GM18907 (cell line): ENCODE measurements around the gene PRDM7.
"Not testable (repeated sequence)": the region's sequence is repeated elsewhere in the genome, so short reads cannot be mapped to it uniquely, and the experiment has no call there.

Experiments
- ATAC-seq: cut with Tn5 transposase; IDR thresholded peaks from one replicate; pipeline ENCODE4 v1.9.1; 2021; ENCODE audit warnings: mild to moderate bottlenecking, moderate library complexity; ENCODE audit not compliant: unreplicated experiment

Gene PRDM7

DNA sequence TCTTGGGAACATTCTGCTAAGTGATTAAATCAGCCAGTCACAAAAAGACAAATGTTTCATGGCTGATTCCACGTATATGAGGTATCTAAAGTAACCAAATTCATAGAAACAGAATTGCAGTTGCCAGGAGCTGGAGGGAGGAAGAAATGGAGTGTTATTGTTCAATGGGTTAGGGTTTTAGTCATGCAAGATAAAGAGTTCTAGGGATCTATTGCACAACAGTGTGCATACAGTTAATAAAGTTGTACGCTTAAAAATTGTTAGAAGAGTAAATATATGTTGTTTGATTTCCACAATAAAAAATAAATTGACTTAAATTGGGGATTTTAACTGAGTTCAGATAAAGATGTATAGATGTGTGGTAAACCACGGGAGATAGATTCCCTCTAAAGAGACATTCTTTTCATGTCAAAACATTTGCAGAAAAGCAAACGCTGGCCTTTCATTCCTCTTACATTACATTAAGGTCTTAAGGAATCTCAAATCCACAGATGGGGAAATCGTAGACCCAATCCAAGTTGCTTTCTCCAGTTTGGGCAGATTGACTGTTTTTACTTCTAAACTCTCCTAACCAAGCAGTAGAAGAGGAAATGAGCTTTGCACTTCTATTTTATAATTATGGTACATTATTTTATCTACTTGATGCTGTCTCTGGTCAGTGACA is 4.6 kb downstream of the PRDM7 start:
- no peak for ATAC-seq

DNA sequence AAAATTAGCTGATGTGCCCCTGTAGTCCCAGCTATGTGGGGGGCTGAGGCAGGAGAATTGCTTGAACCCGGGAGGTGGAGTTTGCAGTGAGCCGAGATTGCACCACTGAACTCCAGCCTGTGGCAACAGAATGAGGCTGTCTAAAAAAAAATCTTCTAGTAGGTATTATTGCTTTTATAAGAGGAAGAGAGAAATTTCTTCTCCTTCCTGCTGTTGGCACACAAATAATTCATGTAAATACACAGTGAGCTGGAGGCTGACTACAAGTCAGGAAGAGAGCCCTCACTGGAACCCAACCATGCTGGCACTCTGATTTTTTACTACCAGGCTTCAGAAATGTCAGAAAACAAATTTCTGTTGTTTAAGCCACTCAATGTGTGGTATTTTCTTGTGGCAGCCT is 6.7 kb downstream of the PRDM7 start:
- no peak for ATAC-seq

DNA sequence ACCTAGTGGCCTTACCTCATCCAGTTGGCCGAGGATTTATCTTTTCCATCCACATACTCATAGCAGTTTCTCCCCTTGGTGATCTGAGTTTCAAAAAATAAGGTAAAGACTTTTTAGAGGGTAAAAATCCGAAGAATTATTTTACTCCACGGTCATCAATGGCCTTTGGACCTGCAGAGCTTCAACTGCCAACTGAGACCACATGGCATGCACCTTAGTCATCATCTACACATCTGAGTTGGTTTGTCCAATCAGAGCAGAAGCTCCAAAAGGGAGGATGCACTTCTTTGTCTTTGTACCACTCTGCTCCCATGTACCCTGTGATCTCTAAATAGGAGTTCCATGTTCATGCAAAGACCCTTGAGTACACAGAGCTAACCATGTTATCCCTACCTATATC is 15.7 kb downstream of the PRDM7 start:
- ATAC-seq, result no peak

DNA sequence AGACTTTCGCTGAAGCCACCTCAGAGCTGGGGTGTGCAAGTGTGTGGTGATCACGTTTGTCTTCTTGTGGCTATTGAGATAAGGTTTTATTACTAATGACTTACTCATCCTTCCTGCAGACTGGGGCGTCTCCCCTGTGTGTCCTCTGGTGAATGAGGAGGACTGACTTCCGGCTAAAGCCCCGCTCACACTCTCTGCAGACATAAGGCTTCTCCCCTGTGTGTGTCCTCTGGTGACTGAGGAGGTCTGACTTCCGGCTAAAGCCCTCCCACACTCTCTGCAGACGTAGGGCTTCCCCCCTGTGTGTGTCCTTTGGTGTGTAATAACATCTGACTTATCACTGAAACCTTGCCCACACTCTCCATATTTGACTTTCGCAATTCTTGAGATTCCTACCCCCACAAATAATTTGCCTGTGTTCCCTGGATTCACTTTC is 19.4 kb downstream of the PRDM7 start:
- ATAC-seq, result no peak

DNA sequence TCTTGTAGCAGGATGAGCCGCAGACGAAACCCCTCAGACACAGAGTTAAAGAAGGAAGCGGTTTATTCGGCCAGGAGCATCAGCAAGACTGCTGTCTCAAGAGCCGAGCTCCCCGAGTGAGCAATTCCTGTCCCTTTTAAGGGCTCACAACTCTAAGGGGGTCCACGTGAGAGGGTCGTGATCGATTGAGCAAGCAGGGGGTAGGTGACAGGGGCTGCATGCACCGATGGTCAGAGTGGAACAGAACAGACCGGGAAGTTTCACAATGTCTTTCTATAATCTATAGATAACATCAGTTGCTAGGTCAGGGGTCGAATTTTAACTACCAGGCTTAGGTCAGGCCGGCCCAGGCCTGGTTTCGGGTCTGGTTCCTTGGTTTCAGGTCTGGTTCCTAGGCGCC is 20.6 kb downstream of the PRDM7 start:
- ATAC-seq, result not testable (repeated sequence)

DNA sequence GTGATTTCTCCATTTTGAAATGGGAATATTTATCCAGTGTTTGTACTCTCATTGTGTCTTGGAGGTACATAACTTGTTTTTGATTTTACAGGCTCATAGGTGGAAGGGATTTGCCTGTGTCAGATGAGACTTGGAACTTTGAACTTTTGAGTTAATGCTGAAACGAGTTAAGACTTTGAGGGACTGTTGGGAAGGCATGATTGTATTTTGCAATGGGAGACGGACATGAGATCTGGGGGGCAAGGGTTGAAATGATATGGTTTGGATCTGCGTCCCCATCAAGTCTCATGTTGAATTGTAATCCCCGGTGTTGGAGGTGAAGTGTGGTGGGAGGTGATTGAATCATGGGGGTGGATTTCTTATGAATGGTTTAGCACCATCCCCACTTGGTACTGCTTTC is 21.8 kb downstream of the PRDM7 start:
- ATAC-seq, result no peak

DNA sequence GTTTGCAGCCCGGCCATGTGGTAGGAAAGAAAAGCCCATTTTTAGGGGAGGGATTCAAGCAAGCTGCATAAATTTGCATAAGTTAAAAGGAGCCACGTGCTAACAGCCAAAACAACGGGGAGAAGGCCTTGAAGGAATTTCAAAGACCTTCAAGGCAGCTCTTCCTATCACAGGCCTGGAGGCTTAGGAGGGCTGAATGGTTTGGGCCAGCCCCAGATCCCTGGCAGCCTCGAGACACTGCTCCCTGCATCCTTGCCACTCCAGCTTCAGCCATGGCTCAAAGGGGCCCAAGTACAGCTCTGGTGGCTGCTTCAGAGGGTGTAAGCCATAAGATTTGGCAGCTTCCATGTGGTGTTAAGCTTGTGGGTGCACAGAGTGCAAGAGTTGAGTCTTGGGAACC is 22.6 kb downstream of the PRDM7 start:
- ATAC-seq, result no peak

DNA sequence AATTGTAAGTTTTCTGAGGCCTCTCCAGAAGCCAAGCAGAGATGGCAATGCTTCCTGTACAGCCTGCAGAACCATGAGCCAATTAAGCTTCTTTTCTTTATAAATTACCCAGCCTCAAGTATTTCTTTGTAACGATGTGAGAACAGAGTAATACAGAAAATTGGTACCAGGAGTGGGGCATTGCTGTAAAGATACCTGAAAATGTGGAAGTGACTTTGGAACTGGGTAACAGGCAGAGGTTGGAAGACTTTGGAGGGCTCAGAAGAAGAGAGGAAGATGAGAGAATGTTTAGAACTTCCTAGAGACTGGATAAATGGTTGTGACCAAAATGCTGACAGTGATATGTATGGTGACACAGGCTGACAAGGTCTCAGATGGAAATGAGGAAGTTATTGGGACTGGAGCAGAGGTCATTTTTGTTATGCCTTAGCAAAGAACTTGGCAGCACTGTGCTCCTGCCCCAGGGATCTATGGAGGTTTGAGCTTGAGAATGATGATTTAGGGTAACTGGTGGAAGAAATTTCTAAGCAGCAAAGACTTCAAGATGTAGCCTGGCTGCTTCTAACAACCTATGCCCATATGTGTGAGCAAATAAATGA is 23.1 kb downstream of the PRDM7 start:
- no peak for ATAC-seq

DNA sequence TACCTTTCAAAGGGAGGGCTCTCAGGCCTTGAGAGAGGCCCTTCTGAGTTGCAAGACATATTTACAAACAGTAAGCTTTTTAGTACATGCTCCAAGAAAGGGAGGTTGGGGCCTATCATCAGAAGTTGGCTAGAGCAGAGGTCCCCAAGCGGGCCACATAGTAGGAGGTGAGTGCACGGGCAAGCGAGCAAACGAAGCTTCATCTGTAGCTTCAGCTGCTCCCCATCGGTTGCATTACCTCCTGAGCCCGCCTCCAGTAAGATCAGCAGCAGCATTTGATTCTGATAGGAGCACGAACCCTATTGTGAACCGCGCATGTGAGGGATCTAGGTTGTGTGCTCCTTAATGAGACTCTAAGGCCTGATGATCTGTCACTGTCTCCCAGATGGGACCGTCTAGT is 26.2 kb downstream of the PRDM7 start:
- ATAC-seq, result no peak

DNA sequence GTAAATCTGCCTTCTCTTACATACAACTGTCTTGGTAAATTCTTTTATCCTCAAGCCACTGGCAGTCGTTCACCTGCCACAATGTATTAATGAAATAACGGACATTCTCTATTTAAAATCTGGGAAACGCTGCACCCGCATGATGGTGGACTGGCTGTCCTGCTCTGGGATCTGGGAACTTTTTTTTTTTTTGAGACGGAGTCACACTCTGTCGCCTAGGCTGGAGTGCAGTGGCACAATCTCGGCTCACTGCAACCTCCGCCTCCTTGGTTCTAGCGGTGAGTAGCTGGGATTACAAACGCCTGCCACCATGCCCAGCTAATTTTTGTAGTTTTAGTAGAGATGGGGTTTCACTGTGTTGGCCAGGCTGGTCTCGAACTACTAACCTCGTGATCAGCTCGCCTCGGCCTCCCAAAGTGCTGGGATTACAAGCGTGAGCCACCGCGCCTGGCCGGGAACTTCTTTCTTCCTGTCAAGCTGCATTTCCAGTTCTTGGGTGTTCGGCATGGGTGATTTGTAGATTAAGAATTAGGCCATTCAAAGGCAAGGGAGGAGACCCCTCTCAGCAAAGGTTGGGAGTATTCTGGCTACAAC is 28.3 kb downstream of the PRDM7 start:
- no peak for ATAC-seq

DNA sequence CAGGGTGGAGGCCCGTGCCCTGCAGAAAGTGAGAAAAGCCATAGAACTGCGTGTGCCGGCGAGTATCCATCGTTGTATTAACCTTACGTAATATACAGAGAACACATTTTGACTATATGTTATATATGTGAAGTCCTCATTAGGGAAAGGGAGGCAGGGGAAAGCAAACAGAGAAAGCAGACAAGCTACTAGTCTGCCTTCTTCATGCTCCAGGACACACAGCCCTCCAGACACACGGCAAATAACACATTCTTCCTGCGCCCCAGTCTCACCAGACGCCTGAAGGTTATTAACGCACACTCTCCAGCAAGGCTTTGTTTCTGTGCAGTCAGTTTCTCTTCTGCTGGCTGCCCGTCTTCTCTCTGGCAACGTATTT is 28.8 kb downstream of the PRDM7 start:
- ATAC-seq, result no peak

DNA sequence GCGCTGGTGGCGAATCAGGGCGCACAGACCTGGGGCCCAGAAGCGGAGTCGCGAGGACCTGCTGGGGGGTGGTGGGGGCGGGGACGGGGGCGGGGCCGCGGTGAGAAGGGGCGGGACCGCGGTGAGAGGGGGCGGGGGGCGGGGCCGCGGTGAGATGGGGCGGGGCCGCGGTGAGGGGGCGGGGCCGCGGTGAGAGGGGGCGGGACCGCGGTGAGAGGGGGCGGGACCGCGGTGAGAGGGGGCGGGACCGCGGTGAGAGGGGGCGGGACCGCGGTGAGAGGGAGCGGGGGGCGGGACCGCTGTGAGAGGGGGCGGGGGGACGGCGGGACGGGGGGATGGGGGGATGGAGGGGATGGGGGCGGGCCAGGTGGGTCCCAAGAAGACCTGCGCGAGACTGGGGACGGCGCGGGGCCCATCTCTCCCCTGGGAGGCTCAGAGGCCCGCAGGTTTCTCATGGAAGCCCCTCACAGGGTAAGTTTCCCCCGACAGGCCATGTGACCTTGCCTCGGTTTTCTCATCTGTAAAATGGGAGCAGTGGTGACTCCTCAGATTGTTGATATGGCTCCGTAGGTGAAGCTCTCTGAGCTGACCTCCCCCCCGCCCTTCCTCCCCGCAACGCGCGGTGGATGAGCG is 29.3 kb downstream of the PRDM7 start:
- ATAC-seq, result no peak

DNA sequence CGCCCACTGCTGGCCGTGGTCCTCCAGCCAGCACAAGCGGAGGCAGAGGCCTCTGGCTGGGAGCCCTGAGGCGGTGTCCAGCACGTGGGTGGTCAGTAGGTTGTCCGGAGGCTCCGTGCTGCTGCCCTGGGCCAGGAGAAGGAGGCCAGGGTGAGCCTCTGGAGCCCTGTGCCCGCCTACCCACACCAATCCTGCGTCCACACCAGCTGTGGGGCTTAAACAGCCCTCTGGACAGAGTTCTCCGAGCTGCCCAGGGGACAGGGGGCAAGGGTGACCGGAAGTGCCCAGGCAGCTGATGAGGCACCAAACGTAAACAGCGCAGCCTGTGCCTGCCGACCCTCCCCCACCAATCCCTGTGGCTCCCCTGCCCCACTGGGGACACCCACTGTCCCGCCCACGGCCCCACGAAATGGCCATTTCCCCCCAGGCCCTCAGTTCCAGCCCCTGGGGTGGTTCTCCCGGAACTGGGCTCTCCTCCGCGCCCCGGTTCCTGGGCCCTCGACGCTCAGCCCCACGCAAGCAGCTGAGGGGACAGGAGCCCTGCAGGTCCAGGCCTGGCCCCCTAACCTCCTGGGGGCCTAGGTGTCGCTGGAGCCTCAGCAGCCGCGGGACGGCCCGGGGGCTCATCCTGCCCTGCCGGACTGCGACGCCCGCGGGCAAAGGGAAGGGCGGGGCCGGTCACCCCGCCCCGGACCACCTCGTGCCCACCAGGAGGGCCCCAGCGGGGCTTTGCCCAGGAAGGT is 30.0 kb downstream of the PRDM7 start:
- ATAC-seq, result no peak

DNA sequence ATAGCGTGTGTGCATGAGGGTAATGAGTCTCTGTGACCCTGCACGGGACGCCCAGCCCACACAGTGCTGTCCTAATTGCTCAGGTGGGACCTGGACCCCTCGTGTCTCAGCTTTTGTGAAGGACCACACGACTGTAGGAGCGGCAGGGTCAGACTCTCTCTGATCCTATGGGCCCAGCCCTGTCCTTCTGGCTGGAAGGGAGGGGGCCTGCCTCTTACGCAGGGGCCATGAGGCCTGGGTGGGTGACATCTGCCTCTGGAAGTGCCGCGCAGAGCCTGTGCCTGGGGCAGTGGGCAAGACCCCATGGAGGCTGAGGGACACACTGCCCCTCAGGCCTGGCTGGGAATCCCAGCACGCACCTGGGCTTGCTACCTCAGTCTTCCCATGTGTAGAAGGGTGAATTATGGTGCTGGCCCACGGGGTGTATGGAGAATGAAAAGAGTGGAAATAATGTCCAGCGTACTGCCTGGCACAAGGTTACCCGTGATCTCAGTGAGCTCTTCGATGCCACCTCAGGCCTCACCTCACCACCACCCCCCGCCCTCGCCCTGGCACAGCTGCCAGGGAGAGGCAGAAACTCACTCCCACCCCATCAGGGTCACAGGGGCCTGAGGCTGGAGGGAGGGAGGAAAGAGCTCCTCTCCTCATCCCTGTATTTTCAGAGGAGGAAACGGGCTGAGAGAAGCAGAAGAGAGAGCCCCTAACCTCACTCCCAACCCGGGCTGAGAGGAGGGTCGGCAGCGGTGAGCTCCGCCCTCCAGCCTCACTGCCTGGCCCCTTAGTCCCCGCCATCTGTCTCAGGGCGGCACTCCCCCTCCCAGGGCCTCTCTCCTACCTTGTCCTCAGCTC is 30.8 kb downstream of the PRDM7 start:
- ATAC-seq, result no peak

DNA sequence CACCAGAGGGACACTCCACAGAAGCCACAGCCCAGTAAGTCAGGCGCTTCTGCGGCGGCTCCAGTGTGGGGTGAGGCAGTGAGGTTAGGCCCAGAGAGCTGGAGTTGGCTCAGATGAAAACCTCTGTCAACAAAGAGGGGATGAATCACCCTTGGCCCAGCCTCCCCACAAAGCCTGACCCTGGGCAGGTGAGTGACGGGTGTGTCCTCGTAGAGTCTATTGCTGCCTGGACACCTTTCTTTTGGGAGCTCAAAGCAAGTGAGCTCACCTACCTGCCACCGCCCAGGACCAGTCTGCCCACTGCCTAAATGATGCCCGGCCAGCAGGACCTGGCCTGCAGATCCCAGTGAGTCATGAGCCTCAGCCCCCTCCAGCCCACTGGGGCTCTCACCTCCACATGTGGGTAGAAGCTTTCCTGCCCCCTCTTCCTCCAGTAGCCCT is 33.0 kb downstream of the PRDM7 start:
- no peak for ATAC-seq

DNA sequence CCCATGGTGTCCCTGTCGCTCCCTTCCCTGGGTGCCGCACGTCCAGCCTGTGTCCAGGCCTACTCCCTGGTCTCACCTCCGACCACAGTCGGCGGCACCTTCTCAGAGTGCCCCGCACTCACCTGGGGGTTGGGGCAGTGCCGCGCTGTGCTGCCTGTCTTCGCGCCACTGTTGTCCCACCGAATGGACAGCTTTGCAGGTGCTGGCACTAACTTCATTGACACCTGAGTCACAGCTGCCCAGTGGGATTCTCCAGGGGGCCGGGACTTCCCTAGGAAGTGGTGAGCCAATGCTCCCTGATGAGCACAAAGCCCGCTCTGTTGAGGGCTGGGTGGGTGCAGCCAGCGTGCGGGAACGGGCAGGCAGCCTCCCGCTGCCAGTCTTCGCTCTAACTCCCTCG is 33.6 kb downstream of the PRDM7 start:
- ATAC-seq, result no peak

DNA sequence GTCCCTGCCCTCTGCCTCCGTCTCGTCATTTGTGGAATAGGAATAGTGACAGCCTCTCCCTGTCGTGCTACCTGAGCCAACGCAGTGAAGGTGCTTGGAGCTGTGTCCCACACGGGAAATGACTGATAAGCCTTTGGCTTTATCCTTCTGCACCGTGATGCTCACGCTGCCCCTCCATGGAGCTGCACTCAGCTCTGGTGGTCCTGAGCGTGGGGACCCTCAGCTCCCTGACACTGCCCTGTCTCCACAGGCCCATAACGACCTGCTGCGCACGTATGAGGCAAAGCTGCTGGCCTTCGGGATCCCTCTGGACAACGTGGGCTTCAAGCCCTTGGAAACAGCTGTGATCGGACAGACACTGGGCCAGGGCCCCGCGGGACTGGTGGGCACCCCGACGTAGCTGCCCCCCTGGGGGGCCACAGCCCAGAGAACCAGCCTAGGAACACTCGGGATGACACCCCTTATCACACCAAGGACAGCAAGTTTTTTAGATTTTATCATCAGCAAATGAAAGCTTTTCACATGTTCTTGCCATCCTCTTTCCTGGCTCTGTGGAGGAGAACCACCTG is 34.1 kb downstream of the PRDM7 start:
- no peak for ATAC-seq

DNA sequence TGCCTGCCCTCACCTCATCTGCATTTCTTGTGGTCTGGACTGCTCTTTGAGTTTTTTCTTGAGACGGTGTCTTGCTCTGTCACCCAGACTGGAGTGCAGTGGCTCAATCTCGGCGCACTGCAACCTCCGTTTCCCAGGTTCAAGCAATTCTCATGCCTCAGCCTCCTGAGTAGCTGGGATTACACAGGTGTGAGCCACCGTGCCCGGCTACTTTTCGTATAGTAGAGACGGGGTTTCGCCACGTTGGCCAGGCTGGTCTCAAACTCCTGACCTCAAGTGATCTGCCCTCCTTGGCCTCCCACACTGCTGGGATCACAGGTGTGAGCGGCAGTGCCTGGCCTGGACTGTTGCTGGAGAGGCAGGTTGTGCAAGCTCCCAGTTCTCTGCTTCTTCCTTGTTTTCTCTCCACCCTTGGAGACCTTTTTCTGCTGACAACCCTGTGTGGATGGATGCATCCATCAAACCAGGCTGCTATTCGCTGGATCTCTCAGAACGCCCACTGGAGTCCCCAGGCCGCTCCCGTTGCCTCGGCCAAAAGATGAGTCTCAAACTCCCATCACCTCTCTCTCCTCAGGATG is 35.1 kb downstream of the PRDM7 start:
- no peak for ATAC-seq

DNA sequence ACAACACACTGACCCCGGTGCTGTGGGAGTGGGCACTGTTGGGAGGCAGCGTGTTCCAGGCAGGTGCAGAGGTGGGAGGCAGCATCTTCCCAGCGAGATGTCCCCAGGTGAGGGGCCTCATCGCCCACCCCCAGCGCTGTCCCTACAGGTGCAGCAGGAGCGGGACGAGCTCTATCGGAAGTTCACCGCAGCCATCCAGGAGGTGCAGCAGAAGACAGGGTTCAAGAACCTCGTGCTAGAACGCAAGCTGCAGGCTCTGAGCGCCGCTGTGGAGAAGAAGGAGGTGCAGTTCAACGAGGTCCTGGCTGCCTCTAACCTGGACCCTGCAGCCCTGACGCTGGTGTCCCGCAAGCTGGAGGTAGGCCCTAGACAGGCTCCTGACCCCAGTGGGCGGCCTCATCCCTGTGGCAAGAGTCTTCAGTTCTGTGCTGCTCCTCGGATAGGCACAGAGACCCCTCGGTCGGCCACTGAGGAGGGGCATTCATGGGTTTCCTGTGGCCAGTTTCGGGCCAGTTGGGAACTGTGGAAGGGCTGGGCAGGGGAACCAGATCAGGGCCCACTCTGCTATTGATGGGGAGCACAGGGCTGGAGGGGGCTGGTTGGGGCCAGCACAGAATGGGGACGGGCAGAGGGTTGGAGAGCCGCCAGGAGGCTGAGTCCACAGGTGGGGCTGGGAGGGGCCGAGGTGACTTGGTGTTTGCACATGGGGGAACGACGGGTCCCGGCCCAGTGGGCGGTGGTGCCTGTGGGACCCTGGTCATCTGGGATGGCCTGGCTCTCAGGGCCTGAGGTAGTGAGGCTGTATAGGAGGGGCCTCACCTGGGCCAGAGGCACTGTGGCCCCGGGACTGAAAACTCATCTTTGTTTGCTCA is 36.7 kb downstream of the PRDM7 start:
- ATAC-seq, result no peak
